ENCODE measurements around the gene NHLRC4.
A peak's percentile ranks its signal among the peaks of the same experiment; 100 is the strongest.

NHLRC4 gene

DNA sequence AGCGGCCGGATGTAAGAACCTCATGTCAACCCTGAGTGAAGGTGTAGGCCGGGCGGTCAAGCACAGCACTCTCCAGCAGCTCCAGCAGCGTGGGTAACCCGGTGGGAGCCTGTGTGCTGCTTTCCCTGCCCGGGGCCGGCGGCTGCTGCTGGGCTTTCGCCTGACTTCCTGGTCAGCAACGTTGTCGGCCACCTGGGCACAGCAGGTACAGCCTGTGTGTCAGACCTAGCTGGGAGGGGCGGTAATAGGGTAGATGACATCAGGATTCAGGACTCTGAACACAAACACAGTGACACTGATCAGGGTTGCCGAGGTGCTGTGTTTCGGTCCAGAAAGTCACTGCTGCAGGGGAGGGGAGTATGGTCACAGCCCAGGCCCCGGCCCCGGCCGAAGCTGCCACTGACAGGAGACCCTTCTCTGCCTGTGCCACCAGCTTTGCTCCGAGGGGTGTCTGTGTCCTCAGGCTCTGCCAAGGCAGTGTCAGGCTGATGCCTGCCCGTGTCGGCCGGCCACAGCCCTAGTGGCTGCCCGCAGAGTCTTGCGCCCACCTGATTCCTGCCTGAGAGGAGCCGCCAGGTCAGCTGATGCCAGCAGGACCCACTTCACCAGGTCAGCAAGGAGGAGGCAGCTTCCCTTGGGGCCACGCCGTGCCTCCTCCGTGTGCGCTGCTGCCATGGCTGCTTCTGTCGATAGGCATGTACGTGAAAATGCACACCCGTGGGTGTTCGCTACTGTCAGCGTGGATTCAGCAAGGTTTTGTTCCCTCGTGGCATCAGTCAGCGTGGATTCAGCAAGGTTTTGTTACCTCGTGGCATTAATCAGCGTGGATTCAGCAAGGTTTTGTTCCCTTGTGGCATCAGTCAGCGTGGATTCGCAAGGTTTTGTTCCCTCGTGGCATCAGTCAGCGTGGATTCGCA lies 32.3 kb downstream of the NHLRC4 start:
- H3K4me1 Mint-ChIP-seq (ENCODE audit: low read depth): peaks cover 21% of the 10 kb centered on the region
- H3K36me3 Mint-ChIP-seq (ENCODE audit: low read depth): peaks cover 30% of the 10 kb centered on the region
- no peak overlapping the region for H3K4me3 Mint-ChIP-seq
- H3K27ac Mint-ChIP-seq: no peak overlapping the region
- no peaks in the 10 kb centered on the region for H3K27me3 Mint-ChIP-seq
- no peaks in the 10 kb centered on the region for H3K9me3 Mint-ChIP-seq
- no peak for DNase-seq

DNA sequence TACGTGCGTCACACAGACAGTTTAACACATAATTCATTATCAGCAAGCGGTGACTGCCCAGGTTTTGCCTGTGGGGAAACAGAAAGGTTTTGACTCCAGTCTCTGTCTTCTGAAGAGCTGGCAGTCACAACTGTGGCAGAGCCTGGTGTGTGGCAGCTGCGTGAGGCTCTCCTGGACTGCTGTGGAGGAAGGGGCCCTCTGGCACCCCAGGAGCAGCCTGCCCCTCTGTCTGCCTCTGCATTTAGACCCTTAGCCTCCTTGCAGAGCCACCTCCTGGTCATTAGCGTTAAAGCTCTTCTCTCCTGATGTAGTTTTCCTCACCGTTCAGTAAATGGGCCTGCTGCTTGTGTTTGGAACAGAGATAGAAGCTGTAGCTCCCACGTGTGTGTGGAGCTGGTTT lies 34.0 kb downstream of the NHLRC4 start:
- DNase-seq: no peak

DNA sequence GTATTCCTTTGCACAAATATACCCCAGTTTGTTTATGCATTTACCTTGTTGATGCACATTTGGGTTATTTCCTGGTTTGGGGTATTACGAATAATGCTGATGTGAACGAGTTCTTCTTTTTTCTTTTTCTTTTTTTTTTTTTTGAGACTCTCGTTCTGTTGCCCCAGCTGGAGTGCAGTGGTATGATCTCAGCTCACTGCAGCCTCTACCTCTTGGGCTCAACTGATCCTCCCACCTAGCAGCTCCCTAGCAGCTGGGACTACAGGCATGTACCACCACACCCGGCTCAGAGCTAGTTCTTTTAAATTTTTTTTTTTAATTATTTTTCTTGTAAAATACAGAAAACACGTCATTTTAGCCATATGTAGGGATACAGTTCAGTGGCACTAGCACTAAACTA lies 37.1 kb downstream of the NHLRC4 start:
- peaks cover 26% of the 10 kb centered on the region for H3K4me1 Mint-ChIP-seq (ENCODE audit: low read depth)
- H3K27ac Mint-ChIP-seq: no peak overlapping the region
- no peak for DNase-seq
- no peaks in the 10 kb centered on the region for H3K9me3 Mint-ChIP-seq
- H3K27me3 Mint-ChIP-seq: no peaks in the 10 kb centered on the region
- peaks cover 14% of the 10 kb centered on the region for H3K36me3 Mint-ChIP-seq (ENCODE audit: low read depth)
- no peak overlapping the region for H3K4me3 Mint-ChIP-seq

More for the DNA sequence above, 34.0 kb downstream of the NHLRC4 start:
- H3K27ac Mint-ChIP-seq: no peak overlapping the region
- peaks cover 33% of the 10 kb centered on the region for H3K36me3 Mint-ChIP-seq (ENCODE audit: low read depth)
- H3K9me3 Mint-ChIP-seq: no peaks in the 10 kb centered on the region
- H3K27me3 Mint-ChIP-seq: no peaks in the 10 kb centered on the region
- peaks cover 21% of the 10 kb centered on the region for H3K4me1 Mint-ChIP-seq (ENCODE audit: low read depth)
- H3K4me3 Mint-ChIP-seq: no peak overlapping the region

- peaks cover 3% of the 10 kb centered on the region for H3K36me3 Mint-ChIP-seq (ENCODE audit: low read depth)
- no peaks in the 10 kb centered on the region for H3K9me3 Mint-ChIP-seq
- no peak overlapping the region for H3K4me3 Mint-ChIP-seq
- no peak for DNase-seq
- no peaks in the 10 kb centered on the region for H3K27me3 Mint-ChIP-seq
- no peak overlapping the region for H3K27ac Mint-ChIP-seq
- H3K4me1 Mint-ChIP-seq (ENCODE audit: low read depth): peaks cover 31% of the 10 kb centered on the region
Measured at GRCh38 chr16:606656-607307, 40.0 kb downstream of the NHLRC4 start.

DNA sequence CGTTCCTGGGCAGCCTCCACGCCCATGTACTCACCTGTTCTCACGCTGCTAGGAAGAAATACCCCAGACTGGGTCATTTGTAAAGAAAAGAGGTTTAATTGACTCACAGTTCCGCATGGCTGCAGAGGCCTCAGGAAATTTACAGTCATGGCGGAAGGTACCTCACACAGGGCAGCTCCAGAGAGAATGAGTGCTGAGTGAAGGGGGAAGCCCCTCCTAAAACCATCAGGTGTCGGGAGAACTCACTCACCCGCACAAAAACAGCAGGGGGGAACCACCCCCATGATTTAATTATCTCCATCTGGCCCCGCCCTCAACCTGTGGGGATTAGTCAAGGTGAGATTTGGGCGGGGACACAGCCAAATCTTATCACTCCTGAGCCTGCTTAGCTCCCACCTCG lies 41.2 kb downstream of the NHLRC4 start:
- Mint-ChIP-seq H3K36me3 (ENCODE audit: low read depth) (peaks cover 3% of the 10 kb centered on the region), H3K27ac (peak overlapping the region; percentile 89), H3K4me1 (ENCODE audit: low read depth) (peaks cover 28% of the 10 kb centered on the region), H3K9me3 (no peaks in the 10 kb centered on the region), H3K27me3 (no peaks in the 10 kb centered on the region), H3K4me3 (no peak overlapping the region)
- DNase-seq: peak; percentile 45

GRCh38 chr16:609316-609715 lies 42.5 kb downstream of the NHLRC4 start:
- H3K4me1 Mint-ChIP-seq (ENCODE audit: low read depth): peaks cover 22% of the 10 kb centered on the region
- H3K27ac Mint-ChIP-seq: peak overlapping the region; percentile 7
- DNase-seq: no peak
- H3K27me3 Mint-ChIP-seq: no peaks in the 10 kb centered on the region
- H3K36me3 Mint-ChIP-seq (ENCODE audit: low read depth): peaks cover 3% of the 10 kb centered on the region
- no peak overlapping the region for H3K4me3 Mint-ChIP-seq
- no peaks in the 10 kb centered on the region for H3K9me3 Mint-ChIP-seq

DNA sequence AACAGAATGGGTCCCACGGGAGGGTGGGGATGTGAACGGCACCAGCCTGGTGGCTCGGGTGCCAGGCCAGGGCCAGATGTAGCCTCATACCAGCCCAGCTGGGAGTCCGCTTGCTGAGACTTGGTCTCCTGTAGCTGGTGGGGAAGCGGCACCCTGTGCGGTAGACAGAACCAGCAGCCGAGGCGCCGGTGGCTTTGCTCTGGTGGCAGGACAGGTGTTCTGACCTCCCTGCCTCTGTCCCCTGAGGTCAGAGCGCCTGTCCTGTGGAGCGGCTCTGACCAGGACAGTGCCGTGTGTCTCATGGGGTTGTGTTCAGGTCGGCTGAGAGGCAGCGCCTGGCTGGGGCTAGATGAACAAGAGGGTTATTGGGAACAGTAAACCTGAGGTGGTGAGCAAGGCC lies 43.2 kb downstream of the NHLRC4 start:
- Mint-ChIP-seq H3K27ac (peak overlapping the region; percentile 7), H3K4me3 (no peak overlapping the region), H3K36me3 (ENCODE audit: low read depth) (peaks cover 4% of the 10 kb centered on the region), H3K27me3 (no peaks in the 10 kb centered on the region), H3K4me1 (ENCODE audit: low read depth) (peaks cover 20% of the 10 kb centered on the region), H3K9me3 (no peaks in the 10 kb centered on the region)
- no peak for DNase-seq

- H3K4me3 Mint-ChIP-seq: no peak overlapping the region
- peak overlapping the region; percentile 72 for H3K27ac Mint-ChIP-seq
- peaks cover 2% of the 10 kb centered on the region for H3K36me3 Mint-ChIP-seq (ENCODE audit: low read depth)
- DNase-seq: peak; percentile 77
- no peaks in the 10 kb centered on the region for H3K9me3 Mint-ChIP-seq
- H3K4me1 Mint-ChIP-seq (ENCODE audit: low read depth): peaks cover 17% of the 10 kb centered on the region
- no peaks in the 10 kb centered on the region for H3K27me3 Mint-ChIP-seq
Measured at GRCh38 chr16:610513-611381, 43.9 kb downstream of the NHLRC4 start.

DNA sequence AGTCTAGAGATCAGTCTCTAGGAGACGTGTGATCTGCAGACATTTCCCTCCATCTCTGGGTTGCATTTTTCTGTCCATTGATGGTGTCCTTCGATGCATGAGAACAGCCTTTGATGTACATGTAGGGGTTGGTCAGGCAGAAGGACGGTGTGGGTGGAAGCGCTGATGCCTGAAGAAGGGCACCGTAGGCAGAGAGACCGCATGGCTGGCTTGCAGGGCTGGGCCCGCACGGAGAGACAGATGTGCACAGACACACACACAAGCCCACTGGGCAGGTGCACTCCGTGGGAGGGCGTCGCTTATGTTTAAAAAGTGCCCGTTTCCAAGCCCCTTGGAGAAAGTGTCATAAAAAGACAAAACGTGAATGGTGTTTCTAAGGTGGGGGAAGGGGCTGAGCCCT lies 48.3 kb downstream of the NHLRC4 start:
- Mint-ChIP-seq H3K36me3 (ENCODE audit: low read depth) (peaks cover 2% of the 10 kb centered on the region), H3K4me1 (ENCODE audit: low read depth) (peaks cover 8% of the 10 kb centered on the region), H3K27ac (no peak overlapping the region), H3K9me3 (no peaks in the 10 kb centered on the region), H3K27me3 (no peaks in the 10 kb centered on the region), H3K4me3 (no peak overlapping the region)
- no peak for DNase-seq

- no peak for DNase-seq
- H3K36me3 Mint-ChIP-seq (ENCODE audit: low read depth): peaks cover 2% of the 10 kb centered on the region
- H3K9me3 Mint-ChIP-seq: no peaks in the 10 kb centered on the region
- H3K4me1 Mint-ChIP-seq (ENCODE audit: low read depth): no peaks in the 10 kb centered on the region
- H3K27me3 Mint-ChIP-seq: no peaks in the 10 kb centered on the region
- no peak overlapping the region for H3K4me3 Mint-ChIP-seq
- H3K27ac Mint-ChIP-seq: no peak overlapping the region
Measured at GRCh38 chr16:616733-617586, 50.2 kb downstream of the NHLRC4 start.

DNA sequence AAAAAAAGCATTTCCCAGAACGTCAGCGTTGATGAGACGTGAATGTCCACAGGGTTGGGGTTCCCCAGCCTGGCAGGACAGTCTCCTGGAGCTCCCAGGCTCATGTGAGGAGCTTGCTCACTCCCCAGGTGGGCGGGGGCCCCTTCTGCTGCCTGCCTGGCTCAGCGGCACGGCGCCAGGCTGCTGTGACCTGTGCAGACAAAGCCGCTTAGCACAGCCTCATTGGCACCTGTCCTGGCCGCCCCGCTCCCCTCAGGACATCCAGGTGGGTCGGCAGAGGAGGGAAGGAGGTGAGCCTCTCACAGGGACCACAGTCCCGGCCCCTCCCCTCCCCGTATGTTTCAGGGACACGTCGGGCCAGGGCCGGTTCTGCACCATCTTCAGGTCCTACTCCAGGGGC lies 51.0 kb downstream of the NHLRC4 start:
- DNase-seq: no peak
- Mint-ChIP-seq H3K9me3 (no peaks in the 10 kb centered on the region), H3K27me3 (no peaks in the 10 kb centered on the region), H3K4me1 (ENCODE audit: low read depth) (no peaks in the 10 kb centered on the region), H3K36me3 (ENCODE audit: low read depth) (peaks cover 2% of the 10 kb centered on the region), H3K27ac (no peak overlapping the region), H3K4me3 (no peak overlapping the region)

Data from activated T-cell treated with anti-CD3 and anti-CD28 coated beads, Interleukin-2, amount 50 U/mL, for 24 hours (primary cell).